GM18502 (cell line): ENCODE data around the gene CNTN5.

ENCODE experiments used
- ATAC-seq: cut with Tn5 transposase; IDR thresholded peaks from one replicate; pipeline ENCODE4 v1.9.1; 2021; ENCODE audit warnings: mild to moderate bottlenecking; ENCODE audit not compliant: unreplicated experiment, poor library complexity

CNTN5 gene

DNA sequence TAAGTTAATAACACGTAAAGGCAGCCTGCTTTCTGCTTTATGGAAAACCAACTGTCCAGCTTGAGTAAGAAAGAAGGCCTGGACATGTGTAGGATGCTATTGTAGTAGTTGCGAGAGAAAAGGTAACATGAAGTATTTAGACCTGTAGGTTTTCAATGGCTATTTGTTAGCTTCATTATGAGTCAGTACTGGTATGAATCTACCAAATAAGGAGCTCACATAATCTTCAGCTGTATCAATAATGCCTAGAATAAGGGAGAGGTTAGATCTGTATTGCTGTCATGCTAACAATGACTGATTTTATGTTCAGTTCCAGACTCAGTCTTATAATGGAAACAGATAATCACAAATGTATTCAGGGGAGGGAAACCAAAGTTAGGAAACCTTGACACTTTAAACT lies 550.3 kb downstream of the CNTN5 start:
- ATAC-seq, result peak; percentile 63

DNA sequence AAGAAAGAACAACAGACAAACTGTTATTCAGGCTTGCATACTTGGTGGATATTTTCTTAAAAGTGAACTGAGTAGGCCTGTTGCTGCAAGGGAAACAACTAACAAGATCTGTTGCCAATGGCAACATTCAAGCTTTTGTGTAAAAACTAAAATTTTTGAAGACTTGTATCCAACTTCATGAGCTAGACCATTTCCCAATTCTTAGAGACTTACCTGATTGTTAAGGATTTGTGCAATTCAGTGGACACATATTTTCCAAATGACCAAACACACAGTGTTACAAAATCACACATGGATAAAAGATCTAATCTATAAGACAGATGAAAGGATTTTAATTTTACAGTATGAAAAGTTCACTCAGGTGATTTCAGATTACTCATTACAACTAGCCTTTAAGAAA lies 564.1 kb downstream of the CNTN5 start:
- no peak for ATAC-seq

DNA sequence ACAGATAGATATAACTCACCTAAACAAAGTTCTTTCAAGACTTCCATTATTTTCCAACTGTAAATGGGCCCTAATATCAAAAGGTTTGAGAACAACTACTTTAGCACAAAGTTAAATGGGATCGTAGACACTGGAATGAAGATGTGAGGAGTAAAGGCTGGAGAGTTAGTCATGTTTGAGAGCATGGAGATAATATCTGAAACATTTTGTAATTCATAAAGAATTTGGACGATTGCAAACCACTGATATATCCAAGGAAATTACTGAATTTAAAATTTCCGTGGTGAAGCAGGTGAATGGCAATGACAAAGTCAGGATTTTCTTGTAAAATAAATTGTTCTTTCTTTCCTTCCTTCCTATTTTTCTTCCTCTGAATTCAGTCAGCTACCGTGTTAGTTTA lies 564.9 kb downstream of the CNTN5 start:
- no peak for ATAC-seq

DNA sequence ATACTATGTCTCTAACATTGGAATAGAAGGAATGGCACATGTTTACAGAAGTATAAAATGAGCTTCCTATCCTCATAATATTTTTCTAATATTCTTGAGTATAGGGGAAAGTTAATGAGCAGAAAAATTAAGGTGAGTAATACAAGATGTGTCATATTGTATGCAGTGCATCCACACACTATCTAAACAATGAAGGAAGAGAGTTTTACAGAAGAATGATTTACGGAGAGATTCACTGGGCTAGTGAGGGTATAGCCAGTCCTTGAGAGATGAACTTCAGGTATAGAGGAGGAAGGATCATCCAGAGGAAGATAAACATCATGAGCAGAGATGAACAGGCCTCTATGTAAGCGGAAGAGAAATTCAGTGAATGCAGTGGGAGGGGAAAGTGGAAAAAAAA lies 569.0 kb downstream of the CNTN5 start:
- ATAC-seq, result no peak

DNA sequence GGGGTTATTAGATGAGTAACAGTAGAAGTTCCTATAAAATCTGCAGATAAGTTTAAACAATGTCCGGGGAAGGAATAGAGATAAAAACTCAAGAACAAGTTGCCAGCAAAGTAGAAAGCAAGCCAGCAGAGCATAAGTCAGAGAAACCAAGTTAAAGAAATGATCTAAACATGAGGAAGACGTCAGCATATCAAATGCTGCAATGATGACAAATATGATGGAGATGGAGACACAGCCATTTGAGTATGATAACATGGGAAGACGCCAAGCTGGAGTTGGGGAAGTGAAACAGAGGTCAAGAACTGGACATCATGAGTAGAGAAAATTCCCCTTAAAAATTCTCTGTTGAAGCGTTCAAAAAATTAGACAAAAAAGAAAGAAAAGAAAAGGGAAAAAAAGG lies 571.5 kb downstream of the CNTN5 start:
- no peak for ATAC-seq

DNA sequence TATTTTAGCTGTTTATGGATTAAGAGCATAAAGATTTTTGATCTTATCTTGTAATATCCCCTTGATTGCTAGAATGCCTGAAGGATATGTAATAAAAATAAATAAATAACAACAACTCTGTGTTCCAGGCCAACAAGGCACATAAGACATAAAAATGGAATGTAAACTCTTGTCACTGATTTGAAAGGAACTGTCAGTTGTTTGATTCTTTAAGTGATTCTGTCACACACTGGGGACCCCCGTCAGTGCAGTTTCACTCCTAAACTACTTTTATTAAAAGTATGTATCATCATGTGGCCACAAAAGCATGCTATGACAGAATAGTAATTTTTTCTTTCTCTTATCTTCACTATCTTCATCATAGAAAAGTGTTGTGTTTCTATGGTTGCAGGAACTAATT lies 572.4 kb downstream of the CNTN5 start:
- no peak for ATAC-seq

DNA sequence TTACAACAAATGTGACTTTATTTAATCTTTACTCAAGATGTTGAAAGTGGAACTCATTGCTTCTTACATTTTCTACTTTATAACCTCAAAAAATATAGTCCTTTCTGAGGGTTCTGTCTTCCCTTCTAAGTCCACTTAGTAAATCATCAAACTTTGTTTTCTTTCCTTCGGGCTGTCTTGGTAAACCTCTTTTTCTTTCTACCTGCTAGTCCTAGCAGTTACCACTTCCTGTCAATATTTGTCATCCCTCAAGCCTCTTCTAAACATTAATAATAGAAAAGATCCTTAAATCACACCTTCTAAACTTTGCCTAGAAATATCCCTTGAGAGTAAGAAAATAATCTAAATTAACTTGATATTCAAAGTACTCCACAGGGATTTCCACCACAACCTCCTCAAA lies 580.4 kb downstream of the CNTN5 start:
- no peak for ATAC-seq

DNA sequence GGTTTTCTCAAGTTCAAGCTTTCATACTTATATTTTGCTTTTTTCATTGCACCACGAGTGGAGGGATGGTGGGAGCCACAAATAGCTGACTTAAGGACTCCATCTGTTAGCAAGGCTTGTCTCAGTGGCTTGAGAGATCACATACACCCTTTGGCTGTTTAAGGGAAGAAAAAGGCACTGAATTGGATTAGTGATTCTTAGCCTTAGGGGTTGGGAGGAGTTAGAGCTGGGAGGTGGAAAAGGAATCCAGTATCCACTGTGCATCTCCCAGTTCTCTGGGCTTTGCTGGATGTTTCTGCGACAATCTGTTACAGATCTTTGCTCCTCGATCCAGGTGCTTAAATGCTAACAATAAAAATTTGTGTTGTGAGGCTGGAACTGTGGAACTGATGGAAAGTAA lies 593.6 kb downstream of the CNTN5 start:
- ATAC-seq, result no peak

DNA sequence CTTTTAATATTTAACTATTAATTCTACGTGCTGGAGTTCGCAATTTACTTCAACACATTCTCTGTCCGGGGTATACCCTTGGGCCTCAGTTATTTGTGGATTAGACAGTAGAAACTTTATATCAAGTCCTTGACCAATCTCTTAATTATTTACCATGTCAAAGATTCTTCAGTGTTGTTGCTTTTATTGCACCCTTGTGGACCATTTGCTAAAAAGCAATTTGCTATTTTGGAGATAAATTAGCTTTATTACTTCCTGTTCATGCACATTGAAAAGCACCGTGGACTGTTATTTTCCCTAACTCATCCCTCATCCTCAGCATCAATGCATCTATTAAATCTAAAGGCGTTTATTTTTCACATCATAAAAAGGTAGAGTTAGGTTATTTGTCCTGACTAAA lies 609.9 kb downstream of the CNTN5 start:
- no peak for ATAC-seq

DNA sequence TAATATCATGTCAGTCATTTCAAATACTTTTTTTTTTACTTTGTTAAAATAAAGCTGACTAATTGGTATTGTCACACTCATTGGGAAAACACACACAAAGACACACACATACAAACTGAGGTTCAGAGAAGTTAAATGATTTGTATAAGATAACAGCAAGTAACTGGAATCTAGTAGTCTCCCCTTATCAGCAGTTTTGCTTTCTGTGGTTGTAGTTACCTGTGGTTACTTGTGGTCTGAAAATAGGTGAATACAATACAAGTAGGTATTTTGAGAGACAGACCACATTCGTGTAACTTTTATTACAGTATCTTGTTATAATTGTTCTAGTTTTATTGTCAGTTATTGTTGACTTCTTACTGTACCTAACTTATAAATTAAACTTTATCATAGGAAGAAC lies 610.9 kb downstream of the CNTN5 start:
- no peak for ATAC-seq

DNA sequence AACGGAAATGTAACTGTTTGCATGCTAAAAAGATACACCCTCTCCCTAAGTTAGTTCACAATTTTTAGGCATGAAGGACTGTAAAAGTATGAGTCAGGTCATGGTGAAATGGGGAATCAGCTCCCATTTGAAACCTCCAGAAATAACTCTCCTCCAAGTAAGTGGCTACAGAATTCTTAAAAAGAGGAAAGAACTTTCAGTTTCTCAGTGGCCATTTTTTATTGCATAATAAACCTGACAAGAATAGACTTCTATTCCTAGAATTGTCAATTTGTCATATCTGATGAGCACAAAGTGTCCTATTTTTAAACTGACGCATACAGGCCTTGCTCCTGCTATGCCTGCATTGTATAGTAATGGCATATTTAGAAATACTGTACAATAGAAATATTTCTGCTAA lies 612.2 kb downstream of the CNTN5 start:
- ATAC-seq, result no peak

DNA sequence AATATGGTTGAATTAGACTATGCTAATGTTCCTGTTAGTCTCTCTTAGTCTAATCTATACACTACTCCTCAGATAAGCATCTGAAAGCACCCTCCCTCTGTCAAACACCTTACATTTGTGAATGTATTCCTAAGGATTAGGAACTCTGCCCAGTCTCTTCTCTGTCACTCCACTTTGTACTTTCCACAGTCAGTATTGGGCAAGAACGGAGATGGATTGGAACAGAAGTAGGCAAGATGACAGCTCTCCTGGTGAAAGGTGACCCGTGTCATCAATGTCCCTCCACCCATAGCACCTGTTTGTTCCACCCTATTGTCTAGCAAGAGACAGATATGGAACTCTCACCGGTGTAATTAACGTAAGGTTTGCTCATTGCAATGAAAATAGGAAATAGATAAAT lies 613.8 kb downstream of the CNTN5 start:
- ATAC-seq, result no peak

DNA sequence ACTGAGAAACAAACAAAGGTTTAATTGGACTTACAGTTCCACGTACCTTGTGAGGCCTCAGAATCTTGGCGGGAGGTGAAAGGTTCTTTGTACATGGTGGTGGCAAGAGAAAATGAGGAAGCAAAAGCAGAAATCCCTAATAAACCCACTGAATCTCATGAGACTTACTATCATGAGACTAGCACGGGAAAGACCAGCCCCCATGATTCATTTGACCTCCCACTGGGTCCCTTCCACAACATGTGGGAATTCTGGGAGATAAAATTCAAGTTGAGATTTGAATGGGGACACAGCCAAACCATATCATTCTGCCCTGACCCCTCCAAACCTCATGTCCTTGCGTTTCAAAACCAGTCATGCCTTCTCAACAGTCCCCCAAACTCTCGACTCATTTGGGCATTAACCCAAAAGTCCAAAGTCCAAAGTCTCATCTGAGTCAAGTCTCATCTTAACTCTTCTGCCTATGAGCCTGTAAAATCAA lies 617.4 kb downstream of the CNTN5 start:
- no peak for ATAC-seq

DNA sequence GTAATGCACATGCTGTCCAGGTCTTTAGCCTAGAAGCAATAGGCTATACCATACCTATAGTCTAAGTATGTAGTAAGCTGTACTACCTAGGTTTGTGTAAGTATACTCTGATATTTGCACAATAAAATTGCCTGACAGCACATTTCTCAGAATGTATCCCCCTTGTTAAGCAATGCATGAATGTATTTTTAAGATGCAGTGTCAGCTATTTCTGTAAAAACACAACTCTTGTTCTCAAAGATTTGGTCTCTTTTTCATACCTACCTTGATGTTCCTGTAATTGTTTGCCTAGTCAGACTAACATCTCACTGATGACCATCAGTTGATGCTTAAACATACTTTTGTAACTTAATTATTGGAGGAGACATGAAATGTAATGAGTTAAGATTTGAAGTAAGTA lies 619.9 kb downstream of the CNTN5 start:
- no peak for ATAC-seq

DNA sequence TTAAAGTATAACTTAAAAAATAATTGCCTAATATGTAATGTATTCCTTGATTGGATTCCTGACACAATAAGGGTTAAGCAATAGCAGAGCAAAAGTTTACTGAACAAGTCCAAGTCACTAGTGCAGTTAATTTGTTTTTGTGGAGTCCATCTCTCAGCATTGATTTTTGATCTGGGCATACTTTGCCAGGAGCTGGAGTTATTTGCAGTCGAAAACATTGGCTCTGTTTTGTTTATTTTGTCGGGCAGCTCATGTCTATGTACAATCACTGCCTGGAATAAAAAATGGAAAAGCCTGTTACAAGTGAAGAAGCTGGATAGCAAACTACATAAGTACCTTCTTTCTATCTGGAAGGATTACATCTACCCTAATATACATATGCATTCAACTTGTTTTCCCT lies 625.2 kb downstream of the CNTN5 start:
- no peak for ATAC-seq

DNA sequence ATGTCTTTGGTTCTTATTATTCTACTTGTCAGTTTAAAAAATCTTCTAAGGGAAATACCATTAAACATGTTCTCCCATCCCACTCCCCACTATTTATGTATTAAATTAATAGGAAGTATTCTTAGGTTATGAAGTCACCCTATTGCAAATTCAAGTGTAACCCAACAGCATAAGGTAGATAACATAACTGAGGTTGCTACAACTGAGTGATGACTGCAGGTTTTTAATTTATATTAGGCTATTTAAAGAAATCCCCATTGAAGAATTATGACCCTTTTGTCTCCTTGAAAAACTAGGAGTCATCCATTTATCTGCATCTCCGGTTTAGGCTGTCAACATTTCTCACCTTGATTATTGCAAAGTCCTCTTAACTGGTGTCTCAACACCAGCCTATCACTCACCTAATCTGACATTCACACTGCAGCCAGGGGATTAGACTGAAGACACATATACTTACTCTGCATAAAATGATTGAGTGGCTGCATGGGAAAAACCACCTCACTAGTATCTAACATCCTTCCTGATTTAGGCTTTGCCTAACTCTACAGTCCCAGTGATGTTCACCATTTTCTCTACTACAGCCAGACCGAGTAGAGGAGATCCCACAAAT lies 649.4 kb downstream of the CNTN5 start:
- ATAC-seq, result no peak

DNA sequence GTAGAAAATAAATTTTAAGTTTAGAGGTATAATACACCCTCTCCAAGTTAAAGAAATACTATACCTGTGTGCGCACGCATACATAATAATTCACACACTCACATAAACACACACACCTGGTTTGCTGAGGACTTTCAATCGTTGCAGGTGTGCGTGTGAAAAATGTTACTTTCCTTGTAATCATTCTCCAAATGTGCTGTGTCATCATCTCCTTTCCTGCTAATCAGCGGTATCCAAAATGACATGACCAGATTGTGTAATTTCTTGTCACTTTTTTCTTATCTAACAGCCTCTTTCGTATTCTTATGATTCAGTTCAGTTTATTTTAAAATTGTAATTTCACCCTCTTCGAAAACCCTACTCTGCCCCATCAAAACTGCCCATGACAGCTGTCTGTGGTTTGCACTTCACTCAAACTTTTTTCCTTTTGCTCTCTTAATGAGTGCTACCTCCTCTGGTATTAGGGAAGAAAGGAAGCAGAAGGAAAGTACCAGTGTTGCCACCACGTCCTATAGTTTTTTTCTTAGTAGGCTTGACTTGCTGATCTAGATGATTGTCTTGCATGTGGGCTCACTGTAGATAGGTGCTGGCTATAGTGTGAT lies 651.2 kb downstream of the CNTN5 start:
- no peak for ATAC-seq

DNA sequence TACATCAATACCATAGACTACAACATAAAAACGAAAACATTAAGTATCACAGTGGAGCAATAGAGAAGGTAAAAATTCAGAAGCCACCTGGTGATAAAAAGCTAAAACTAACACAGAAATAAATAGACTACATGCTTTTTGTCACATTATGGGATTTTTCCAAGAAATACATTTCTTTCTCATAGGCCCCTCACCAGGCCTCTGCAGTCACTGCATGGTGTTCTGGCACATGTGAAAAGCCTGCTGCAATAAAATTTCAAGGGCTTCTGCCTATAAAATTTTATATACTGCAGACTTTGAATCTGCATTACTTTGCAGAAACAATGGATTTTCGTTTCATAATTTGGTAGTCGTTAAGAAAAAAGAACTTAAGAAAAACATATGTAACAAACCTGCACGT lies 655.5 kb downstream of the CNTN5 start:
- no peak for ATAC-seq

DNA sequence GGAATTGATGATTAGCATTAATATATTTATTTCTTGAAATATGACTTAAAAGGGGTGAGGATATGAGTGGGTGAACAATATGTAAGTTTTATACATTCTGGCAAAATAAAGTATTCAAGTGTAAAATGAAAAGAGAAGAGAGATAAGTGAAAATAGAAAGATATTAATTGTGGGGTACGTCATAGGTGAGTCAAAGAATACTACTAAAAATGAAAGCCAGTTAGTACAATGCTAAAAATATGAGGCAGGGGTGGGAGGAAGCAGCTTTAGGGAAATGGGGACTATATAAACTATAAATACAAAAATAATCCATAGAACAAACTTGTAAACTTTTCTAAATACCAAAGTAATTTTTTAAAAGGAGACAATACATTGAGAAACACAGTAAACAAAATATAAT lies 661.4 kb downstream of the CNTN5 start:
- no peak for ATAC-seq

DNA sequence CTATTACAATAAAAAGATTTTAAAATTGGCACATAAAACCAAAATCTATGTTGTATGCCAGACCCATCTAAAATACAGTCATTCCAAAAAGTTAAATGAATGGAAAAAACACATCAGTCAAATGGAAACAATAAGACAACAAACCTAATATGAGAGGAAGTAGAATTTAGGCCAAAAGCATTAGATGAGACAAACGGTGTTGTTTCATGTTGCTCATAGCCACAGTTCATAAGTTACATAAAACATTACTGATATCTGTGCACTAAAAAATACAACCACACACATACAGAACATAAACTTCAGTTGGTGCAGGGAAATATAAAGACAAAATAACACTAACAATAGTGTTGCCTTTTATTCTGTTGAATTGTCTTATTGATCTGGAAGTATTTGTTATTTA lies 661.9 kb downstream of the CNTN5 start:
- ATAC-seq, result no peak

DNA sequence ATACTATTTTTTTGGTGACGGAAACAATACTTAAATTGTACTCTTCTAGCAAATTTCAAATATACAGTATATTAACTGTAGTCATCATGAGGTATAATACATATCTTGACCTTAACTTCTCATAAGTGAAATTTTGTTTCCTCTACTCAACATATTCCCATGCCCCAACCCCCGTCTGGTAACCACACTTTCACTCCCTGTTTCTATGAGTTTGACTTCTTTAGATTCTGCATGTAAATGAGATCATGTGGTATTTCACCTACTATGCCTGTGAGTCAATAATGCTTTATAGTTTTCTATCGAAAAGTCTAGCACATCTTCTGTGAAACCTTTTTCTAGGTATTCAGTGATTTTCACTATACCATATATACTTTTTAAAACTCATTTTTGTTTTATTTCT lies 663.2 kb downstream of the CNTN5 start:
- ATAC-seq, result peak; percentile 76

DNA sequence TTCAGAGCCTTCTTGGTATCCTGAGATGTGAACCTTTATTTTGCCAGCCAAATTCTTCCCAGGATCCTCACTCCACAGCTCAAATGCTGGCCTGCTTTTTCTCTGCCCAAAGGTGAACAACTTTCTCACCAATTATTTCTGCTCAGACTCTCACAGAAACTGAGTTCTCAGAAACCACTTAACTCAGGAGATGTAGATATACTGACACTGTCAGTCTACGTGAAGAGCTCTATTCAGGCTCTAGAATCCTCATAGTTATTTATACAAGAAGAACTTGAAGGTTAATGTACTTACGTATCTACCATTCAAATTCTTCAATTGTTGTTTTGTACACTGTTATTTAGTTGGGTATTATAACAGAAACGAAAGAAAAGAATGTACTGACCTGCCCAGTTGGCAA lies 666.1 kb downstream of the CNTN5 start:
- no peak for ATAC-seq

DNA sequence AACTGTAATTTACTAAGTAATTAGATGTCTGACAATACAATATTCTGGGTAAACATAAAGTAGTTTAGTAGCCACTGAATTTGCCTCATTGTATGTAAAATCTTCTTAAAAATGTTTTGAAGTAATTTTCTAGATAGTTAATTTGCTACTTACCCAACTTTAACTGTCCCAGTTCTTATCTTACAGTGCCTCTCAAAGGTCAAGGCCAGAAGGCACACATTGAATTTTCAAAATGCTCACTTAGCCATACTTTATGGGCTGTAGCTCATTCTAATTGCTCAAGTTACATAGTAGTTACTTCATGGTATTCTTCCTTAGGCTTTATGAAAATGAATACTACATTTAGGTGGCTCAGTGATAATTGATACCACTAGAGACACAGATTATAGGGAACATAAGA lies 666.6 kb downstream of the CNTN5 start:
- ATAC-seq, result no peak
